Neural cell (in vitro differentiated cells): ENCODE results near the gene CCKAR. TPM values are rescaled to one million over a fixed set of nuclear protein-coding genes. Genes with fewer than 3 reads are reported as not detected.

Source experiments
- H2AFZ ChIP-seq: fragments of 200-600, 300-800 bp; sonication (generic), shearing (Covaris generic); 2 replicates; pipeline ENCODE4 v1.6.0; 2014; ENCODE audit warnings: low read depth, mild to moderate bottlenecking, antibody characterized with exemption, low read length, moderate library complexity
- H3F3A ChIP-seq: fragments of 200-600 bp; shearing (Covaris generic); 2 replicates; pipeline ENCODE4 v1.6.1; 2016; ENCODE audit warnings: mild to moderate bottlenecking, moderate library complexity, mixed read lengths, antibody characterized with exemption, low read length; ENCODE audit not compliant: insufficient read depth, poor library complexity, severe bottlenecking
- H3K27ac ChIP-seq: fragments of 200-600, 300-800 bp; sonication (generic), shearing (Covaris generic); 2 replicates; pipeline ENCODE4 v1.5.1; 2014; ENCODE audit warnings: mild to moderate bottlenecking, low read length, moderate library complexity
- H3K27me3 ChIP-seq: fragments of 300-800, 200-600 bp; sonication (generic), shearing (Covaris generic); 2 replicates; pipeline ENCODE4 v1.6.0; 2014; ENCODE audit warnings: mild to moderate bottlenecking, low read depth, low read length, moderate library complexity; ENCODE audit not compliant: insufficient read depth
- H3K36me3 ChIP-seq: fragments of 300-800, 200-600 bp; sonication (generic), shearing (Covaris generic); 2 replicates; pipeline ENCODE4 v1.5.1; 2014; ENCODE audit warnings: mild to moderate bottlenecking, antibody characterized with exemption, low read length, moderate library complexity; ENCODE audit not compliant: insufficient read depth
- H3K4me2 ChIP-seq: fragments of 300-800, 200-600 bp; sonication (generic), shearing (Covaris generic); 2 replicates; pipeline ENCODE4 v1.6.0; 2014; ENCODE audit warnings: mild to moderate bottlenecking, low read length
- H3K4me3 ChIP-seq: fragments of 300-800, 200-600 bp; sonication (generic), shearing (Covaris generic); 2 replicates; pipeline ENCODE4 v1.5.1; 2014; ENCODE audit warnings: mild to moderate bottlenecking, low read length, moderate library complexity
- H3K79me2 ChIP-seq: fragments of 200-600 bp; shearing (Covaris generic); replicated peaks from 2 replicates; pipeline ENCODE4 v1.6.0; 2014; ENCODE audit warnings: mild to moderate bottlenecking, low read length, moderate library complexity; ENCODE audit not compliant: insufficient read depth
- H3K9ac ChIP-seq: fragments of 300-800, 200-600 bp; sonication (generic), shearing (Covaris generic); 2 replicates; pipeline ENCODE4 v1.6.1; 2016; ENCODE audit warnings: mild to moderate bottlenecking, low read length, mixed read lengths
- H3K9me2 ChIP-seq: fragments of 200-600 bp; shearing (Covaris generic); 2 replicates; pipeline ENCODE4 v1.6.1; 2016; ENCODE audit warnings: mild to moderate bottlenecking, low read length, mixed read lengths; ENCODE audit not compliant: insufficient read depth
- H3K9me3 ChIP-seq: fragments of 200-600, 300-800 bp; sonication (generic), shearing (Covaris generic); 2 replicates; pipeline ENCODE4 v1.6.1; 2016; ENCODE audit warnings: mild to moderate bottlenecking, mixed run types, low read length, moderate library complexity, mixed read lengths
- H4K20me1 ChIP-seq: fragments of 200-600 bp; shearing (Covaris generic); 2 replicates; pipeline ENCODE4 v1.6.1; 2016; ENCODE audit warnings: mild to moderate bottlenecking, mixed run types; ENCODE audit not compliant: insufficient read depth
- EP300 ChIP-seq: fragments of 450-650 bp; conservative IDR thresholded peaks from 2 replicates; pipeline ENCODE4 v1.6.1; 2014; ENCODE audit warnings: antibody characterized with exemption, mild to moderate bottlenecking, moderate library complexity; ENCODE audit not compliant: poor library complexity, severe bottlenecking
- EZH2 ChIP-seq: fragments of 200-600, 300-800 bp; shearing (Covaris generic), sonication (generic); IDR thresholded peaks from 2 replicates; pipeline ENCODE4 v1.6.1; 2014; ENCODE audit warnings: antibody characterized with exemption, low read length, borderline replicate concordance, mild to moderate bottlenecking; ENCODE audit not compliant: insufficient read depth, poor library complexity, severe bottlenecking
- MXI1 ChIP-seq: fragments of 450-650 bp; conservative IDR thresholded peaks from 2 replicates; pipeline ENCODE4 v1.6.1; 2014; ENCODE audit warnings: antibody characterized with exemption, mild to moderate bottlenecking; ENCODE audit not compliant: poor library complexity, severe bottlenecking
- POLR2AphosphoS5 ChIP-seq: IDR thresholded peaks from 2 replicates; pipeline ENCODE4 v1.6.1; 2012
- RAD21 ChIP-seq: fragments of 450-650 bp; conservative IDR thresholded peaks from 2 replicates; pipeline ENCODE4 v1.6.1; 2014; ENCODE audit warnings: antibody characterized with exemption, mild to moderate bottlenecking, moderate library complexity
- SMC3 ChIP-seq: fragments of 450-650 bp; conservative IDR thresholded peaks from 2 replicates; pipeline ENCODE4 v1.6.1; 2014; ENCODE audit warnings: antibody characterized with exemption, mild to moderate bottlenecking, moderate library complexity; ENCODE audit not compliant: poor library complexity
- TAF1 ChIP-seq: IDR thresholded peaks from 2 replicates; pipeline ENCODE4 v1.6.1; 2012; ENCODE audit warnings: low read depth
- polyA plus RNA-seq: library from polyadenylated mRNA; depleted of rRNA; stranded (reverse); fragments of >200 nt; gene quantifications from 2 replicates; pipeline ENCODE4 v1.2.3, GENCODE V29; 2014
- TF ChIP-seq, protein P1 (sequence below): fragments of 450-650 bp; IDR thresholded peaks from 2 replicates; pipeline ENCODE4 v1.5.1; 2014; ENCODE audit warnings: antibody characterized with exemption, mild to moderate bottlenecking, moderate library complexity; ENCODE audit not compliant: poor library complexity, severe bottlenecking
- TF ChIP-seq, protein P2 (sequence below): IDR thresholded peaks from 2 replicates; pipeline ENCODE4 v1.6.1; 2012; ENCODE audit warnings: borderline replicate concordance

Gene CCKAR
- polyA plus RNA-seq, 1 donor from 2014 or later = not detected

DNA sequence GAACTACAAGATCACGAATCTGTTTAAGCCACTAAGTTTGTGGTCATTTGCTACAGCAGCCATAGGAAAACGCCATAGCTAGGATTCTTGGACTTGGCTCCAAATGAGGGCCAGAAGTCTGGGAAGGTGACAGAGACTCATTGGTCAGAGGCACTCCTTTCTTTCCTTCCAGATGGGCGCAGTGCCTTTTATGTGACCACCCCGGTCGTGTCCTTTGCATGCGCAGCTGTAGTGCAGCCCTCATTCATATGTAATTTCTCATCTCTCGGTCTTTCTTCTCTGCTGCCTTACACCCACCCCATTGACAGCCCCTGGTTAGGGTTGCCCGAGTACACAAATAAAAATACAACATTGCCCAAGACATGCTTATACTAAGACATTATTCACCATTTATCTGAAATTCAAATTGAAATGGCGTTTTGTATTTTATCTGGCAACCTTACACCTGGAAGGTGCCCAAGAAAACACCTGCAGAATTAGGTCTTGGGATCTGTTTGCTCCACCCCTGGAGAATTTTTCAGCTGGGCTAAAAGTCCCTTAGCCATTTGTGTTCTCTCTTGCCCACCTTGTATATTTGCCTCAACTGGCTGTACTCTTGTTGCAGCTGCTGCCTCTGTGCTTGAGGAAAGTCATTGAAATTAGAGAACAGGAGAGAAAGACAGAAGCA, 21.9 kb downstream of the CCKAR start:
- H2AFZ ChIP-seq = no peak overlapping the region
- TF ChIP-seq POLR2AphosphoS5 (no peak), SMC3 (no peak), EZH2 (no peak), EP300 (no peak), TAF1 (no peak), MXI1 (no peak), RAD21 (no peak)
- TF ChIP-seq, protein P1, sequence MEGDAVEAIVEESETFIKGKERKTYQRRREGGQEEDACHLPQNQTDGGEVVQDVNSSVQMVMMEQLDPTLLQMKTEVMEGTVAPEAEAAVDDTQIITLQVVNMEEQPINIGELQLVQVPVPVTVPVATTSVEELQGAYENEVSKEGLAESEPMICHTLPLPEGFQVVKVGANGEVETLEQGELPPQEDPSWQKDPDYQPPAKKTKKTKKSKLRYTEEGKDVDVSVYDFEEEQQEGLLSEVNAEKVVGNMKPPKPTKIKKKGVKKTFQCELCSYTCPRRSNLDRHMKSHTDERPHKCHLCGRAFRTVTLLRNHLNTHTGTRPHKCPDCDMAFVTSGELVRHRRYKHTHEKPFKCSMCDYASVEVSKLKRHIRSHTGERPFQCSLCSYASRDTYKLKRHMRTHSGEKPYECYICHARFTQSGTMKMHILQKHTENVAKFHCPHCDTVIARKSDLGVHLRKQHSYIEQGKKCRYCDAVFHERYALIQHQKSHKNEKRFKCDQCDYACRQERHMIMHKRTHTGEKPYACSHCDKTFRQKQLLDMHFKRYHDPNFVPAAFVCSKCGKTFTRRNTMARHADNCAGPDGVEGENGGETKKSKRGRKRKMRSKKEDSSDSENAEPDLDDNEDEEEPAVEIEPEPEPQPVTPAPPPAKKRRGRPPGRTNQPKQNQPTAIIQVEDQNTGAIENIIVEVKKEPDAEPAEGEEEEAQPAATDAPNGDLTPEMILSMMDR = no peak
- TF ChIP-seq, protein P2, sequence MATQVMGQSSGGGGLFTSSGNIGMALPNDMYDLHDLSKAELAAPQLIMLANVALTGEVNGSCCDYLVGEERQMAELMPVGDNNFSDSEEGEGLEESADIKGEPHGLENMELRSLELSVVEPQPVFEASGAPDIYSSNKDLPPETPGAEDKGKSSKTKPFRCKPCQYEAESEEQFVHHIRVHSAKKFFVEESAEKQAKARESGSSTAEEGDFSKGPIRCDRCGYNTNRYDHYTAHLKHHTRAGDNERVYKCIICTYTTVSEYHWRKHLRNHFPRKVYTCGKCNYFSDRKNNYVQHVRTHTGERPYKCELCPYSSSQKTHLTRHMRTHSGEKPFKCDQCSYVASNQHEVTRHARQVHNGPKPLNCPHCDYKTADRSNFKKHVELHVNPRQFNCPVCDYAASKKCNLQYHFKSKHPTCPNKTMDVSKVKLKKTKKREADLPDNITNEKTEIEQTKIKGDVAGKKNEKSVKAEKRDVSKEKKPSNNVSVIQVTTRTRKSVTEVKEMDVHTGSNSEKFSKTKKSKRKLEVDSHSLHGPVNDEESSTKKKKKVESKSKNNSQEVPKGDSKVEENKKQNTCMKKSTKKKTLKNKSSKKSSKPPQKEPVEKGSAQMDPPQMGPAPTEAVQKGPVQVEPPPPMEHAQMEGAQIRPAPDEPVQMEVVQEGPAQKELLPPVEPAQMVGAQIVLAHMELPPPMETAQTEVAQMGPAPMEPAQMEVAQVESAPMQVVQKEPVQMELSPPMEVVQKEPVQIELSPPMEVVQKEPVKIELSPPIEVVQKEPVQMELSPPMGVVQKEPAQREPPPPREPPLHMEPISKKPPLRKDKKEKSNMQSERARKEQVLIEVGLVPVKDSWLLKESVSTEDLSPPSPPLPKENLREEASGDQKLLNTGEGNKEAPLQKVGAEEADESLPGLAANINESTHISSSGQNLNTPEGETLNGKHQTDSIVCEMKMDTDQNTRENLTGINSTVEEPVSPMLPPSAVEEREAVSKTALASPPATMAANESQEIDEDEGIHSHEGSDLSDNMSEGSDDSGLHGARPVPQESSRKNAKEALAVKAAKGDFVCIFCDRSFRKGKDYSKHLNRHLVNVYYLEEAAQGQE = no peak
- no peaks in the 10 kb centered on the region for H3K9me2 ChIP-seq
- H3K4me3 ChIP-seq = no peak overlapping the region
- no peak overlapping the region for H3K27ac ChIP-seq
- no peaks in the 10 kb centered on the region for H3K27me3 ChIP-seq
- H3K36me3 ChIP-seq = no peaks in the 10 kb centered on the region
- H3K79me2 ChIP-seq = no peaks in the 10 kb centered on the region
- no peak overlapping the region for H3K4me2 ChIP-seq
- no peaks in the 10 kb centered on the region for H3K9me3 ChIP-seq
- H4K20me1 ChIP-seq = no peaks in the 10 kb centered on the region
- H3K9ac ChIP-seq = no peak overlapping the region
- H3F3A ChIP-seq = no peaks in the 10 kb centered on the region

DNA sequence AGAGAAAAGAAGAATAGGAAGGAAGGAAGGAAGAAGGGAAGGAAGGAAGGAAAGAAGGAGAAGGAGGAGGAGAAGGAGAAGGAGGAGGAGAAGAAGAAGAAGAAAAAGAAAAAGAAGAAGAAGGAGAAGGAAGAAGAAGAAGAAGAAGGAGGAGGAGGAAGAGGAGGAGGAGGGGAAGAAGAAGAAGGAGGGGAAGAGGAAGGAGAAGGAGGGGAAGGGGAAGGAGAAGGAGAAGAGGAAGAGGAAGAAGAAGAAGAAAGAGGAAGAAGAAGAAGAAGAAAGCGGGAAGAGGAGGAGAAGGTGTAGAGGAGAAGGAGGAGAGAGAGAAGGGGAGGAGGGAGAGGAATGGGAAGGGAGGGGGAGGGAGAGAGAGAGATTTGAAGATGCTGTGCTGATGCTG, 22.6 kb downstream of the CCKAR start:
- H3F3A ChIP-seq = no peaks in the 10 kb centered on the region
- no peak overlapping the region for H3K4me3 ChIP-seq
- no peak overlapping the region for H3K9ac ChIP-seq
- no peaks in the 10 kb centered on the region for H4K20me1 ChIP-seq
- H2AFZ ChIP-seq = no peak overlapping the region
- no peaks in the 10 kb centered on the region for H3K9me3 ChIP-seq
- H3K9me2 ChIP-seq = no peaks in the 10 kb centered on the region
- no peak overlapping the region for H3K4me2 ChIP-seq
- no peaks in the 10 kb centered on the region for H3K79me2 ChIP-seq
- H3K27me3 ChIP-seq = no peaks in the 10 kb centered on the region
- TF ChIP-seq TAF1 = no peak
- no peak for TF ChIP-seq EP300
- no peak for TF ChIP-seq SMC3
- no peak for TF ChIP-seq MXI1
- TF ChIP-seq RAD21 = no peak
- TF ChIP-seq EZH2 = no peak
- TF ChIP-seq POLR2AphosphoS5 = no peak
- no peak overlapping the region for H3K27ac ChIP-seq
- H3K36me3 ChIP-seq = no peaks in the 10 kb centered on the region
